GM18519 (cell line): ENCODE measurements around the gene KRT7.

Source experiments
- ATAC-seq: cut with Tn5 transposase; IDR thresholded peaks from one replicate; pipeline ENCODE4 v1.9.1; 2021; ENCODE audit warnings: mild to moderate bottlenecking, moderate library complexity; ENCODE audit not compliant: unreplicated experiment, low FRiP score

Gene KRT7

GRCh38 chr12:52232674-52233461, at the start of gene KRT7:
KRT7 (plus strand) TSS chr12:52233243; CDS start chr12:52233297, 54 bp downstream.
- ATAC-seq = no peak

DNA sequence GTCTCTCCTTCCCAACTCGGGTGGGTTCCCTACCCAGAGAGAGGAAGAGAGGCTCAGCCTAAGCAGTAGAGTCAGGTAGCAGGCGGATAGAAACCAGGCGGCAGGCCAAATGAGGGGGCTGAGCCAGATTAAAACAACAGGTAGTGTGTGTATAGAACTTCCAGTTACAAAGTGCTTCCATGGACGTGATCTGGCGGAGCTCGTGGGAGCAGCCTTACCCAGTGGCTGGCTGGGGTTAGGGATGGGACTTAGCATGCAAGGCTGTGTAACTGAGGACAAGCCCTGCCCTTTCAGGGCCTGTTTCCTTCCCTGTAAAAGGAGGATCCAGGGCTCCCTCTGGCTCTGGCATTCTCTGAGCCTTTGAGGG, 49.5 kb upstream of the KRT7 start:
- no peak for ATAC-seq

DNA sequence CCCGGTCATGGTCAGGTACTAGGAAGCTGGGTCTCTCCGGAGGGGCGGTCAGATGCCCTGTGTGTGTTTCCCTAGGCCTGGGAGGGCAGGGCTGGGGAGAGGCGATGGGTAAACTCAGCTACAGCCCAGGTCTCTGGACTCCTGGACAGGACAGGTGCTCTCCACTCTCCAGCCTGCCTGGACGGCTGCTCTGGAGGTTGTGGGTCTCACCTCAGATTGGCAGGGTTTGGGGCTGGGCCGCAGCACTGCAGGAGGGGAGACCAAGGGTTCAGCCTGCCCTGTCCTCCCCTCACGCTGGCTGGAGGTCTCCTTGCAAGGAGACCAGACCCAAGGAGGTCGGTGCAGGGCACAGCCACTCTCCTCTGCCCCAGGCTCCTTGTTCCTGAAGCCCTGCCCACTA, 49.1 kb upstream of the KRT7 start:
- ATAC-seq = no peak

- no peak for ATAC-seq
These were observed 48.2 kb upstream of the KRT7 start for GRCh38 chr12:52184813-52185212.

DNA sequence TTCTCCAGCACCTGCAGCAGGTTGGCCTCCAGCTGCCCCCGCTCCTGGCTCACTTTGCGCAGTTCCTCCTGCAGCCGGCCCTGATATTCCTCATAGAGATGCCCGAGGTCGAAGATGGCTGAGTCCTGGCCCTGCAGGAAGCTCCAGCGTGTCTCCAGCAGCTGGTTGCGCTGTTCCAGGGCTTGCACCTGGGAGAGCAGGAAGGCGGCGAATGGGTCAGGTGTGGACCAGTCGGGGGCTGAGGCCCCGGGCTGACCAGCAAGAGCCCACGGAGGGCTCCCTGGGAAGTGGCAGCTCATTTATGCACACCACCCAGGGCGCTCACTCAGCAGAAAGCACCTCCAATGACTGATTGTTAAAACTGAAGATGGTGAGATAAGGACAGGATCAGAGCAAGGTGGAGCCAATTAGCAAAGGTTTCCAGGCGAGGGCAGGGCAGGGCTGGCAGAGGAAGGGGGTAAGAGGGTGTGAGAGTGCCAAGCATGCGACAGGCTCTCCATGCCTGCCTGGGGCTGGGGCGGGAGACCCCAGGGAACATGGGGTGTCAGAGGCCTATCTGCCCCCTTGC, 47.6 kb upstream of the KRT7 start:
- no peak for ATAC-seq

DNA sequence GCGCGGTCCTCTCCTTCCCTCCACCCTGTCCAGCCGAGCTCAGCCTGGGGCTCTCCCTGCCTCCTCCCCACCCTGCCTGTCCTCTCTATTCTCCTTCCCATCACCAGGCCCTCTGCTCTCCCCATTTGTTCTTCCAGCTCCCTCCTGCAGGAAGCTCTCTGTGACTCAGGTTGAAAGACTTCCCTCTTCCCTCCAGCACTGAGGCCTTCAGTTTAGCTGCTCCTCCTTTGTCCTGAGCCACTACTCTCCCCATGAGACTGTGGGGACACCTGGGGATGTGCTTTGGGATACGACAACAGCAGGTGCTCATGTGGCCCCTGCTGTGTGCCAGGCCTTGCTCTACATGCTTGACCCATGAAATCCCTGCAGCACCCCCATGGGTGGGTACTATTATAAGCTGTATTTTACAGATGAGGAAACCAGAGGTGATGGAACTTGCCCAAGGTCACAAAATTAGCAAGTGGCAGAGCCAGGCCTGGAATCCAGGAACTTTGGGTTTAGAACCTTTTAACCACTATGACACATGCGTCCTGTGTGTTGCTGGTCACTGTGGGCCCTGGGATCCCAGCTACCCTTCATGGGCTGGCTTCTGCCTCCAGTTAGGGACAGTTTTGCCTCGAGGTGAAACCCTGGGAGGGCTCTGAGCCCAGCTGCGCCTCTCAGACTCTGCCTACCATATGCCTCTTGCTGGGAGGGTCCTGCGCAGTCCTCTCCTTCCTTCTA, 46.8 kb upstream of the KRT7 start:
- no peak for ATAC-seq

- no peak for ATAC-seq
These were observed 45.8 kb upstream of the KRT7 start for GRCh38 chr12:52187206-52187605.

- ATAC-seq = no peak
These were observed 45.4 kb upstream of the KRT7 start for GRCh38 chr12:52187640-52188039.

- ATAC-seq = no peak
These were observed 44.4 kb upstream of the KRT7 start for GRCh38 chr12:52188658-52189057.

- no peak for ATAC-seq
These were observed 43.5 kb upstream of the KRT7 start for GRCh38 chr12:52189376-52190174.

DNA sequence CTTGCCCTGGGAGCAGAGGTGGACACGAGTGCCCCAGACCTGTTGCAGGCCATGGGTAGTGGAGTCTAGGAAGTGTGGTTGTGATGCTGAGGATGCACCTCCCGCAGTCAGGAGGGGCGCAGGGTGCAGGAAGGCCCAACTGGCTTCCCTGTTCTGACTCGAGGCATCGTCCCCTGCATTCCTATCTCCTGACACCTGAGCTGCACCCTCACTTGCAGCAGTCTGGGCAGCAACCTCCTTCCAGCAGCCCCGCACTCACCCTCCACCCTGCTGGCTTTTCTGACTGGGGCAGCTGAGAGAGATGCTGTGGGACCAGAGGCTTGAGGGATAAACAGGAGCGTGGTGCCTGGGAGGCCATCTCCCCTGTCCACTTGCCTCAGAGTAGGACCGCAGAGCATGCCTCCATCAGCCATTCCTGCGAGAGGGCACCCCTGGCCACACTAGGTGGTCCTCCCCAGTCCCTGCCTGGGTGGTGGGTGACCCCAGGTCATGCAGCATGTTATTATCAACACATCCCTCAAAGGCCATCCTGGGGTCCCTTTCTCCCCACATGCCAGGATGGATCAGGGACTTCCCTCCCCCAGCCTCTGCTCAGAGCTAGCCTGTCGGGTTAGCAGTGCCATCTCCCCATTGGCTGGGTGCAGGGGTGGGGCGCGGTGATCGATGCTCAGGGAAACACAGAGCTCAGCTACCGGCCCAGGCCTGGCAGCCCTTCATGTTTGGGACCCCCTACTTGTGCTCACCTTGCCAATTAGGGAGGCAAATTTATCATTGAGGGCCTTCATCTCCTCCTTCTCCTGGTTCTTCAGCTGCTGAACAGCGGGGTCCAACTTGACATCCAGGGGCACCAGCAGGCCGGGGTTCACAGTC, 41.9 kb upstream of the KRT7 start:
- no peak for ATAC-seq

GRCh38 chr12:52191841-52192791, 40.9 kb upstream of the KRT7 start, which contains the start of gene KRT80:
KRT80 (minus strand) TSS chr12:52192014; CDS start chr12:52191902, 112 bp downstream.
- no peak for ATAC-seq

- no peak for ATAC-seq
These were observed 39.5 kb upstream of the KRT7 start for GRCh38 chr12:52193532-52193931.

DNA sequence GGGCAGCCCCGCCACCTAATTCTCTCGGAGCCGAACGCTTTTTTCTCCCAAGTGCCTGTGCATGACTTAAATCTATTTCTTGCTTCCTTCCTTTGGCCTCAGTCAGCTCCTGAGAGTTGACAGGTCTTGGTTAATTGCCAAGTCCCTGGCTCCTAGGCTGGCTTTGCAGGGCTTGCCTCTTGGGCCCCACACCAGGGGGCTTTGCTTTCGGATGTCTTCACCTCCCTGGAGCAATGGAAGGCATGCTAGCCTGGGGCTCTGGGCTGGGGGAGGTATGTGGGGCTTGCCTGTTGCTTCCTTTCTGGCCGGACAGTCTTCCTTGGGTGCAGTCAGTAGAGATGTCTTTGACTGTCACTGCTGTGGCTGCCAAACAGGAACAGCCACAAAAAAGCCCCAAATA, 39.1 kb upstream of the KRT7 start:
- no peak for ATAC-seq

DNA sequence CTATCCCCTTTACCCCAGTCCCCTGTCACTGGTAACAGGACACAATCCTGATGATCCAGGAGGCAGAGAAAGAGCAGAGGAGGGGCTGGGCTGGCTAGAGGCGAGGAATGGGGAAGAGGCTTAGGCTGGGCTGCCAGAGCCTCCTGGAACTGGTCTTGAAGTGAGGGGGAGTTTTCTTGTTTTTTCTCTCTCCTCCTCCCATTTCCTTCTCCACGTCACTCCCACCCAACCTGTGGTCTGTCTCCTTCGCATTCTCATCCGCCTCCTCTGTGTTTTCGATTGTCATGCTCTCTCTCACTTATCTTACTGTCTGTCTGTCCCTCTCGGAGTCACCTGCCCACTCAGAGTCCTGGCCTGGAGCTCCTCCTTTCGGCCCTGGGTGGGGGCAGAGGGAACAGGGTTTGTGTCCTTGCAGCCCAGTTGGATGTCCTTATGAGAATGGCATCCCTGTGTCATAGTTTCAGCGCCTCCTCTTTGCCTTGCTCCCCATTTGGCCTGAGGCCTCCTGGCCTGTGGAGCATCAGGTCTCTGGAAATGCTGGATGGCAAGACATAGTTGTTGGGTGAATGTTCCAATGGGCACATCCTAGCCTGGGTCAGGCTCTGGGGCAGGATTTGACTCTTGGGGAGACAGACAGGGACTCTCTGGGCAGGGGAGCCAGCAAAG, 37.8 kb upstream of the KRT7 start:
- no peak for ATAC-seq

DNA sequence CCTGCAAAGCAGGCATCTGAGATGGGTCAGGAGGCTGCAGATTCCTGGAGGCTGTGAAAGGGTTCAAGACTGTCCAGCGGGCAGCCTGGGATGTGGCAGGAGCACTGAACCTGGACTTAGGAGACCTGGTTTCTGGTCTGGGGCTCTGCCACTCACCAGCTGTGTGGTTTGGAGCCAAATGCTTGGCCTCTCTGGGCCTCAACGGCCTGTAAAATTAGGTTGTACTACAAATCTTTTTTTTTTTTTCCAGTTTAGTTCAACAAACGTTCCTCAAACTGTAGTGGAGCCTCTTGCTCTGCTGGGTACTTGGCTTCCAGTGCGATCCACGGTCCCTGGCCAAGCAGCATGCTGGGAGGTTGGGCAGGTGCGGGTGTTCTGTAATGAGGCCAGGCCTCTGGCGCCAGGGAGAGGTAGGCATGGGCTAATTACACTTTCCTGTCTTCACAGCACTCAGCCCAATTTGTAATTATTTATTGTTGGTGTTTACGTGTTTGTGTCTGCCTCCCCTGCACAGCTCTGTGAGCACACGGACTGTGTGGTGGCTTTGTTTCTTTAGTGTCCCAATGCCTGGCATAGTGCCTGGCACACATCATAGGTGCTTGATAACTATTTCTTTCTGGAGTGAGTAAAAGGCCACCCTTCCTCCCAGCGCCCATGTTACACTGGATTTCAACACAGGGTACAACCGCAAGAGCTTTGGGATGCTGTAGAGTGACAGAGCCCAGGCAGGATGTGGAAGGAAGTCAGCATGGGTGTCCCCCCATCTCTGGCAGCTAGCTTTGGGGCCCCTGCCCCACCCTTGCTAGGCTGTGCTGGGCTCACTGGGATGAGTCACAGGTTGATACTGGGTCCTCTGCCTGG, 35.4 kb upstream of the KRT7 start:
- no peak for ATAC-seq

DNA sequence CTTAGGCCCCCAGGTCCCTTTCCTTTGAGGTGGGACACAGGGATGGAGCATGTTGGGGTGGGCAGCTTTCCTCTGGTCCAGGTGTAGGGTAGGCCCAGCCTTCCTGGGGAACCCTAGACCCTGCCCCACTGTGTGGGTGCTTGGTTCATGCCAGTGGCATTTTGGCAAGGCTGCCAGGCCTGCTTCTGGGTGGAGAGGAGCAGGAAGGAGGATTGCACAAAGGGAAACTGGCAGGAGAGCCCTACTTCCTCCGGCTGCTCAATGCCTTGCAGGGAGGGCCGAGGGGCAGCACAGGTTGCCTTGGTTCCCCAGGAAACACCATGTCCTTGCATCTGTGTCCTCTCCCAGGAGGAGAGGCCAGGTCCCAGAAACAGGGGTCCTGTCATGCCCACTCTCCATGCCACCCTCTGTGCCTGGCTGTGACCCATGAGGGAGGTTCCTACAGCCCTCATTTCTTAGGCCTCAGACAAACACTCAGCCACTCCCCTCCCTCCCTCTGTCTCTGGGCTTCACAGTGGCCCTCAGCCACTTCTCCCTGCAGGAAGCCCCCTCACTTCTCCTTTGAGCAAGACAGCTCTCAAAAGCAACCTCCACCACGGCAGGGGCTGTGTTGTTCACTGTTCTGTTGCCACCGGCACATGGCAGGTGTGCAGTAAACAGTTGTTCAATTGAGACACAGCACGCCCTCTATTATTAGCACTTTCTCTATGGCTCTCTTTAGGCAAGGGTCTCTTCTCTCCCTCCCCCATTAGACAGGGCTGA, 34.4 kb upstream of the KRT7 start:
- no peak for ATAC-seq
